Hypothalamus (tissue), 51 donors: ENCODE results near the gene NNT.
A peak's percentile ranks its signal among the peaks of the same experiment; 100 is the strongest.
"Not testable (repeated sequence)": the region's sequence is repeated elsewhere in the genome, so short reads cannot be mapped to it uniquely, and the experiment has no call there.

Experiments used
- DNase-seq, 51 donors: peaks; one replicate each; lab custom pipeline; 2025; lab: John Stamatoyannopoulos, UW

NNT gene

GRCh38 chr5:43582082-43583005, 20.6 kb upstream of the NNT start:
- no peak for DNase-seq

GRCh38 chr5:43583724-43584123, 19.3 kb upstream of the NNT start:
- DNase-seq: no peak

- no peak for DNase-seq
Measured at GRCh38 chr5:43584166-43584699, 18.7 kb upstream of the NNT start.

- DNase-seq: no peak
Measured at GRCh38 chr5:43588842-43589241, 14.1 kb upstream of the NNT start.

- no peak for DNase-seq
Measured at GRCh38 chr5:43589310-43589709, 13.7 kb upstream of the NNT start.

- DNase-seq: no peak
Measured at GRCh38 chr5:43590700-43591099, 12.3 kb upstream of the NNT start.

GRCh38 chr5:43592363-43592762, 10.6 kb upstream of the NNT start:
- no peak for DNase-seq

GRCh38 chr5:43598927-43599326, 4.1 kb upstream of the NNT start:
- not testable (repeated sequence) for DNase-seq

GRCh38 chr5:43601454-43602260, 1.3 kb upstream of the NNT start:
- no peak for DNase-seq

GRCh38 chr5:43603344-43604217, 601 bp downstream of the NNT start:
- DNase-seq: peak; percentile 14 to 72 (median 45)

GRCh38 chr5:43604699-43605098, 1.7 kb downstream of the NNT start:
- no peak for DNase-seq

GRCh38 chr5:43606351-43606750, 3.4 kb downstream of the NNT start:
- no peak for DNase-seq

GRCh38 chr5:43608406-43608805, 5.4 kb downstream of the NNT start:
- DNase-seq: no peak

- DNase-seq: no peak
Measured at GRCh38 chr5:43609752-43610151, 6.8 kb downstream of the NNT start.

GRCh38 chr5:43613370-43613769, 10.4 kb downstream of the NNT start:
- no peak for DNase-seq

- DNase-seq: no peak
Measured at GRCh38 chr5:43615445-43616184, 12.6 kb downstream of the NNT start.

GRCh38 chr5:43616535-43616934, 13.6 kb downstream of the NNT start:
- DNase-seq: no peak

GRCh38 chr5:43619380-43619779, 16.4 kb downstream of the NNT start:
- no peak for DNase-seq

GRCh38 chr5:43619911-43620310, 16.9 kb downstream of the NNT start:
- no peak for DNase-seq
